ENCODE measurements around the gene ZSCAN26. TPM values are rescaled to one million over a fixed set of nuclear protein-coding genes. Genes with fewer than 3 reads are reported as not detected.
A peak's percentile ranks its signal among the peaks of the same experiment; 100 is the strongest.

ZSCAN26 gene
- total RNA-seq, 2 donors from 2014 or later: 8.2 to 22.8 TPM

- ATAC-seq (no peak), DNase-seq (no peak)
- H3K27me3 ChIP-seq: no peaks in the 10 kb centered on the region
- no peaks in the 10 kb centered on the region for H3K9me3 ChIP-seq
- H3K27ac ChIP-seq: no peak overlapping the region
- no peaks in the 10 kb centered on the region for H3K4me1 ChIP-seq
- H3K36me3 ChIP-seq (replicated peaks in 1 of 2; ENCODE audit: insufficient read depth in 1 of 2, low read depth in 2 of 2): peaks cover 0 to 12% of the 10 kb centered on the region in 2 donors
- intact Hi-C loops (cut with DNase I): no loop called here
- TF ChIP-seq CTCF (IDR thresholded peaks at IDR 0.05) (no peak), POLR2A (IDR thresholded peaks at IDR 0.05) (no peak)
- no peak overlapping the region for H3K4me3 ChIP-seq
Observed at GRCh38 chr6:28274888-28275287, 7.9 kb downstream of the ZSCAN26 start.

DNA sequence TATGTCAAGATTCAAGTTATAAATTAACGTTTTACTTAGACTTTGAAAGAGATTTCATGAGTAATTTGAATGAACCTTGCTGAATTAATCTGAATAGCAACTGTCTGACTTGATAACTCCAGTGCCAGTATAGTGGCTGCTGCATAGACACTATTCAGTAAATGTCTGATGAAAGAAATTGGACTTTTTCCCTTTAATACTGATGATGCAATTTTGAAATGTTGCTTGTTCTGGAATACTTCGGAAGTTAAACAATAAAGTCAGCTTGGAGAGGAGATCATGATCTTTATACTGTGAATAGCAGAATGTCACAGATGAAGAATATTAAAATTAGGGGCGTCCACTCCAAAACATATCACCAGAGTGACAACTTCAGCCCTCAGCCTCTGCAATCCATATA lies 10.8 kb downstream of the ZSCAN26 start:
- no peaks in the 10 kb centered on the region for H3K27me3 ChIP-seq
- no peak overlapping the region for H3K27ac ChIP-seq
- peaks cover 0 to 7% of the 10 kb centered on the region in 2 donors for H3K36me3 ChIP-seq (replicated peaks in 1 of 2; ENCODE audit: insufficient read depth in 1 of 2, low read depth in 2 of 2)
- DNase-seq (no peak), ATAC-seq (no peak)
- 56 to 62% methylated on average over 3 of the region's 3 CpGs for WGBS, 2 donors
- no peak overlapping the region for H3K4me3 ChIP-seq
- peaks cover 12% of the 10 kb centered on the region for H3K4me1 ChIP-seq
- TF ChIP-seq POLR2A (IDR thresholded peaks at IDR 0.05): no peak
- no peaks in the 10 kb centered on the region for H3K9me3 ChIP-seq
- intact Hi-C loops (cut with DNase I): no loop called here

DNA sequence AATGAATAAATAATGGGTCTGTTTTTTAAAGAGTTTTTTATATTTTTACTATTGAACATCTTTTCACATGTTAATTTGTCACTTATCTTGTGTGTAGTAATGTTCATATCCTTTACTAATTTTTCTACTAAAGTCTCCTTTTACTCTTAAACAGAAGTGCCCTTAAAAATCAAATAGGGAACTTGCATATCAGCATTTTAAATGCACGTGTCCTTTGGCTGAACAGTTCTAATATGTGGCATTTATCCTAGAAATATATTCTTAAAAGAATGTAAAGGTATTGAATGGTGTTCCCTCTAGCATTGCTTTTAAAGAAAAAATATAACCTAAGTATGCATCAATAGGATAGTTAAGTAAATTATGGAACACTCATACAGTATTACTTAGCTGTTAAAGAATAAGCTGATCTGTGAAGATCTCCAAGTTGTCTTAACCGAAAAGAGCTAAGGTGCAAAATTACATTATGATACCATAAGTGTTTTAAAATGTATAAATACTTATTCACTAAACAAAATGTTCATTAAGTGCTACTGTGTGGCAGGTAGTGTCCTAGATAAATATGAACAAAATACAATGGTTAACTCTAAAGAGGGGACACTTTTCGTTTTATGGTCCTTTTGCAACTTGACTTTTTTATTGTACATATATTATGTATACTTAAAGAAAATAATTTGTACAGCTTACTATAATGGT lies 13.8 kb downstream of the ZSCAN26 start:
- 28 to 43% methylated on average over 3 of the region's 3 CpGs for WGBS, 2 donors
- intact Hi-C loops (cut with DNase I): no loop called here

GRCh38 chr6:28281288-28282064 lies 14.5 kb downstream of the ZSCAN26 start, which contains the start of gene PGBD1:
Gene PGBD1, plus strand, starts transcription at chr6:28281572. Its CDS starts 2,242 bp downstream, at chr6:28283814.
- Histone ChIP-seq H3K4me3 (peak within 1 kb of the TSS; percentile 19 to 49), H3K4me1 (peaks cover 12% of the 10 kb centered on the region), H3K36me3 (replicated peaks in 1 of 2; ENCODE audit: insufficient read depth in 1 of 2, low read depth in 2 of 2) (peaks cover 0 to 3% of the 10 kb centered on the region in 2 donors), H3K9me3 (no peaks in the 10 kb centered on the region), H3K27ac (no peak within 1 kb of the TSS), H3K27me3 (no peaks in the 10 kb centered on the region)
- intact Hi-C loops (cut with DNase I): no loop called here
- peak; percentile 87 for ATAC-seq
- TF ChIP-seq CTCF (IDR thresholded peaks at IDR 0.05) (no peak), POLR2A (IDR thresholded peaks at IDR 0.05) (peak in 2 of 3 donors; percentile 35 to 41)
- peak; percentile 63 to 73 (median 68) for DNase-seq
- WGBS, 2 donors: 1 to 2% methylated on average over 22 to 45 of the region's 50 CpGs

More for the DNA sequence above, 13.8 kb downstream of the ZSCAN26 start:
- ATAC-seq (no peak), DNase-seq (no peak)
- peaks cover 0 to 6% of the 10 kb centered on the region in 2 donors for H3K36me3 ChIP-seq (replicated peaks in 1 of 2; ENCODE audit: insufficient read depth in 1 of 2, low read depth in 2 of 2)
- peaks cover 12% of the 10 kb centered on the region for H3K4me1 ChIP-seq
- TF ChIP-seq CTCF (IDR thresholded peaks at IDR 0.05) (no peak), POLR2A (IDR thresholded peaks at IDR 0.05) (no peak)
- H3K9me3 ChIP-seq: no peaks in the 10 kb centered on the region
- H3K27me3 ChIP-seq: no peaks in the 10 kb centered on the region
- H3K27ac ChIP-seq: no peak overlapping the region
- H3K4me3 ChIP-seq: no peak overlapping the region

- DNase-seq: no peak
- Histone ChIP-seq H3K27ac (no peak overlapping the region), H3K27me3 (no peaks in the 10 kb centered on the region), H3K36me3 (replicated peaks in 1 of 2; ENCODE audit: insufficient read depth in 1 of 2, low read depth in 2 of 2) (no peaks in the 10 kb centered on the region), H3K4me3 (no peak overlapping the region), H3K9me3 (no peaks in the 10 kb centered on the region), H3K4me1 (peaks cover 12% of the 10 kb centered on the region)
- TF ChIP-seq CTCF (IDR thresholded peaks at IDR 0.05) (no peak), POLR2A (IDR thresholded peaks at IDR 0.05) (no peak)
- intact Hi-C loops (cut with DNase I): no loop called here
- no peak for ATAC-seq
- WGBS, 2 donors: 89 to 92% methylated on average over 2 of the region's 2 CpGs
Observed at GRCh38 chr6:28282926-28283325, 16.0 kb downstream of the ZSCAN26 start.

Data from body of pancreas (tissue), 4 donors.